Central memory CD8-positive, alpha-beta T cell (primary cell): Measurements from ENCODE around the gene TENM3.

ENCODE experiments used
- ATAC-seq: fragments of 150-1000 bp; cut with Tn5 transposase; replicated peaks from 2 replicates; pipeline ENCODE4 v1.10.0; 2022; ENCODE audit warnings: mild to moderate bottlenecking, moderate FRiP score, moderate number of reproducible peaks; ENCODE audit not compliant: poor library complexity, severe bottlenecking; ENCODE audit errors: extremely low read depth
- DNase-seq, 2 donors: peaks; one replicate each; pipeline ENCODE4 v3.0.0; 2021; ENCODE audit warnings: low spot score in 2 of 2
- H3K27ac Mint-ChIP-seq: one replicate; pipeline ENCODE4 v1.8.0; 2022; ENCODE audit warnings: low read depth, mild to moderate bottlenecking, moderate library complexity, mixed read lengths
- H3K27me3 Mint-ChIP-seq: one replicate; pipeline ENCODE4 v1.8.0; 2022; ENCODE audit warnings: mixed read lengths
- H3K36me3 Mint-ChIP-seq: one replicate; pipeline ENCODE4 v1.8.0; 2022; ENCODE audit warnings: mild to moderate bottlenecking, moderate library complexity, mixed read lengths; ENCODE audit not compliant: insufficient read depth
- H3K4me1 Mint-ChIP-seq: one replicate; pipeline ENCODE4 v1.8.0; 2022; ENCODE audit warnings: mixed read lengths
- H3K4me3 Mint-ChIP-seq: one replicate; pipeline ENCODE4 v1.8.0; 2022; ENCODE audit warnings: mild to moderate bottlenecking, moderate library complexity, mixed read lengths
- H3K9me3 Mint-ChIP-seq: one replicate; pipeline ENCODE4 v1.8.0; 2022; ENCODE audit warnings: mixed read lengths

The TENM3 gene

GRCh38 chr4:182700362-182701160, 457.4 kb downstream of the TENM3 start:
- H3K27me3 Mint-ChIP-seq: peaks cover under 1% of the 10 kb centered on the region
- H3K9me3 Mint-ChIP-seq: no peaks in the 10 kb centered on the region
- ATAC-seq (no peak), DNase-seq (no peak)
- H3K4me3 Mint-ChIP-seq: no peak overlapping the region
- H3K27ac Mint-ChIP-seq: no peak overlapping the region
- no peaks in the 10 kb centered on the region for H3K4me1 Mint-ChIP-seq
- no peaks in the 10 kb centered on the region for H3K36me3 Mint-ChIP-seq

GRCh38 chr4:182704077-182704476, 460.9 kb downstream of the TENM3 start:
- Mint-ChIP-seq H3K4me3 (no peak overlapping the region), H3K27me3 (peaks cover 26% of the 10 kb centered on the region), H3K36me3 (no peaks in the 10 kb centered on the region), H3K4me1 (no peaks in the 10 kb centered on the region), H3K9me3 (no peaks in the 10 kb centered on the region), H3K27ac (no peak overlapping the region)
- ATAC-seq (no peak), DNase-seq (no peak)

GRCh38 chr4:182704948-182705347, 461.7 kb downstream of the TENM3 start:
- Mint-ChIP-seq H3K9me3 (no peaks in the 10 kb centered on the region), H3K27me3 (peaks cover 26% of the 10 kb centered on the region), H3K4me1 (no peaks in the 10 kb centered on the region), H3K4me3 (no peak overlapping the region), H3K36me3 (no peaks in the 10 kb centered on the region), H3K27ac (no peak overlapping the region)
- ATAC-seq (no peak), DNase-seq (no peak)

GRCh38 chr4:182705389-182705788, 462.2 kb downstream of the TENM3 start:
- ATAC-seq (no peak), DNase-seq (no peak)
- Mint-ChIP-seq H3K9me3 (no peaks in the 10 kb centered on the region), H3K4me1 (no peaks in the 10 kb centered on the region), H3K36me3 (peaks cover 2% of the 10 kb centered on the region), H3K27me3 (peaks cover 26% of the 10 kb centered on the region), H3K27ac (no peak overlapping the region), H3K4me3 (no peak overlapping the region)

GRCh38 chr4:182711211-182711610, 468.0 kb downstream of the TENM3 start:
- no peaks in the 10 kb centered on the region for H3K9me3 Mint-ChIP-seq
- no peak for ATAC-seq
- peaks cover 30% of the 10 kb centered on the region for H3K27me3 Mint-ChIP-seq
- DNase-seq: no peak
- H3K36me3 Mint-ChIP-seq: peaks cover 2% of the 10 kb centered on the region
- no peaks in the 10 kb centered on the region for H3K4me1 Mint-ChIP-seq
- no peak overlapping the region for H3K27ac Mint-ChIP-seq
- no peak overlapping the region for H3K4me3 Mint-ChIP-seq

- Mint-ChIP-seq H3K4me1 (no peaks in the 10 kb centered on the region), H3K4me3 (no peak overlapping the region), H3K36me3 (no peaks in the 10 kb centered on the region), H3K27me3 (peaks cover 11% of the 10 kb centered on the region), H3K9me3 (no peaks in the 10 kb centered on the region), H3K27ac (no peak overlapping the region)
- ATAC-seq: no peak
- DNase-seq: no peak
These were observed 472.3 kb downstream of the TENM3 start for GRCh38 chr4:182715548-182715947.

- no peak overlapping the region for H3K4me3 Mint-ChIP-seq
- no peaks in the 10 kb centered on the region for H3K4me1 Mint-ChIP-seq
- H3K27ac Mint-ChIP-seq: no peak overlapping the region
- no peaks in the 10 kb centered on the region for H3K9me3 Mint-ChIP-seq
- H3K27me3 Mint-ChIP-seq: peaks cover 11% of the 10 kb centered on the region
- no peak for DNase-seq
- ATAC-seq: no peak
- no peaks in the 10 kb centered on the region for H3K36me3 Mint-ChIP-seq
These were observed 473.0 kb downstream of the TENM3 start for GRCh38 chr4:182716192-182716591.

- Mint-ChIP-seq H3K4me1 (no peaks in the 10 kb centered on the region), H3K4me3 (no peak overlapping the region), H3K27ac (no peak overlapping the region), H3K36me3 (no peaks in the 10 kb centered on the region), H3K27me3 (peaks cover 21% of the 10 kb centered on the region), H3K9me3 (no peaks in the 10 kb centered on the region)
- DNase-seq: no peak
- ATAC-seq: no peak
These were observed 474.8 kb downstream of the TENM3 start for GRCh38 chr4:182717788-182718583.

- Mint-ChIP-seq H3K36me3 (no peaks in the 10 kb centered on the region), H3K27ac (no peak overlapping the region), H3K27me3 (peaks cover 19% of the 10 kb centered on the region), H3K4me1 (no peaks in the 10 kb centered on the region), H3K4me3 (no peak overlapping the region), H3K9me3 (no peaks in the 10 kb centered on the region)
- ATAC-seq (no peak), DNase-seq (no peak)
These were observed 481.2 kb downstream of the TENM3 start for GRCh38 chr4:182724414-182724813.

- ATAC-seq (no peak), DNase-seq (no peak)
- Mint-ChIP-seq H3K4me3 (no peak overlapping the region), H3K4me1 (no peaks in the 10 kb centered on the region), H3K9me3 (no peaks in the 10 kb centered on the region), H3K27me3 (peaks cover 16% of the 10 kb centered on the region), H3K36me3 (peaks cover 1% of the 10 kb centered on the region), H3K27ac (no peak overlapping the region)
These were observed 486.3 kb downstream of the TENM3 start for GRCh38 chr4:182729516-182729915.

- H3K4me1 Mint-ChIP-seq: no peaks in the 10 kb centered on the region
- no peak for DNase-seq
- H3K4me3 Mint-ChIP-seq: no peak overlapping the region
- H3K36me3 Mint-ChIP-seq: peaks cover 1% of the 10 kb centered on the region
- H3K27me3 Mint-ChIP-seq: peaks cover 9% of the 10 kb centered on the region
- ATAC-seq: no peak
- H3K27ac Mint-ChIP-seq: no peak overlapping the region
- H3K9me3 Mint-ChIP-seq: no peaks in the 10 kb centered on the region
These were observed 487.6 kb downstream of the TENM3 start for GRCh38 chr4:182730791-182731190.

- peaks cover 1% of the 10 kb centered on the region for H3K36me3 Mint-ChIP-seq
- no peaks in the 10 kb centered on the region for H3K4me1 Mint-ChIP-seq
- ATAC-seq: no peak
- no peak overlapping the region for H3K4me3 Mint-ChIP-seq
- no peaks in the 10 kb centered on the region for H3K9me3 Mint-ChIP-seq
- no peaks in the 10 kb centered on the region for H3K27me3 Mint-ChIP-seq
- no peak overlapping the region for H3K27ac Mint-ChIP-seq
- no peak for DNase-seq
These were observed 493.0 kb downstream of the TENM3 start for GRCh38 chr4:182736207-182736606.
